CD4-positive, alpha-beta T cell treated with Interleukin-2 at 100 ng/mL for 4 hours (primary cell): ENCODE data around the gene MYADML2.

Experiments
- DNase-seq: peaks from one replicate; pipeline ENCODE4 v3.0.0-alpha.2; 2020; ENCODE audit warnings: low spot score

MYADML2 gene

GRCh38 chr17:81911277-81911961 lies 35.6 kb downstream of the MYADML2 start, which contains the start of gene PCYT2:
Gene PCYT2 (minus strand): TSS chr17:81911399. CDS start chr17:81911355, 44 bp downstream.
- DNase-seq, result peak; percentile 93

- no peak for DNase-seq
Observed at GRCh38 chr17:81910840-81911276, 36.2 kb downstream of the MYADML2 start.

- no peak for DNase-seq
Observed at GRCh38 chr17:81909966-81910839, 36.8 kb downstream of the MYADML2 start.

GRCh38 chr17:81909231-81909630 lies 37.8 kb downstream of the MYADML2 start:
- no peak for DNase-seq

GRCh38 chr17:81908793-81909192 lies 38.2 kb downstream of the MYADML2 start:
- no peak for DNase-seq

- DNase-seq, result no peak
Observed at GRCh38 chr17:81907219-81908145, 39.6 kb downstream of the MYADML2 start.

- DNase-seq, result no peak
Observed at GRCh38 chr17:81906476-81907218, 40.4 kb downstream of the MYADML2 start.

- DNase-seq, result no peak
Observed at GRCh38 chr17:81905993-81906392, 41.0 kb downstream of the MYADML2 start.

GRCh38 chr17:81905424-81905875 lies 41.6 kb downstream of the MYADML2 start:
- no peak for DNase-seq

GRCh38 chr17:81904600-81905423 lies 42.2 kb downstream of the MYADML2 start:
- no peak for DNase-seq

GRCh38 chr17:81903896-81904599 lies 43.0 kb downstream of the MYADML2 start:
- no peak for DNase-seq

- DNase-seq, result no peak
Observed at GRCh38 chr17:81903415-81903831, 43.6 kb downstream of the MYADML2 start.

GRCh38 chr17:81902653-81903414 lies 44.2 kb downstream of the MYADML2 start:
- DNase-seq, result no peak

GRCh38 chr17:81902023-81902652 lies 44.9 kb downstream of the MYADML2 start, which contains the start of gene NPB:
Gene NPB (plus strand): TSS chr17:81902238. CDS start chr17:81902278, 40 bp downstream.
- no peak for DNase-seq

GRCh38 chr17:81901167-81902022 lies 45.6 kb downstream of the MYADML2 start:
- DNase-seq, result no peak

- no peak for DNase-seq
Observed at GRCh38 chr17:81900181-81900820, 46.7 kb downstream of the MYADML2 start.
